Measurements from ENCODE around the gene JAK2.

JAK2 gene

DNA sequence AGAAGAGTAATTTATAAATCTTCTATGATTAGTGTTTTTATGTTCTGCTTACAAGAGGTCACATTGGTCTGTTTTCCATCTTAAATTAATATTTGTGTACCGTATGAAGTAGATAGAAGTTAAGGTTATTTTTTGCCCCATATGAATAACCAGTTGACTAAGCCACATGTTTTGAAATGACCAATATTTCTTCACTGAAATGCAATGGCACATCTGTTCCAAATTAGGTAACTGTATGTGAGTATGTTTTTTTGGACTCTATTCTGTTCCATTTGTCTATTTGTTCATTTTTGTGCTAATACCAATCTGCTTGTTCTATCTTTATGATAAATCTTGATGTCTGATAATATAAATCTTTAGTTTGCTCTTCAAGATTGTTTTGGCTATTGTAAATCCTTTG, 17.7 kb downstream of the JAK2 start:
- Histone ChIP-seq H3K56ac (ENCODE audit: low read length) (no peak overlapping the region), H3K79me2 (ENCODE audit: control insufficient read depth, insufficient read depth, low read length) (no peaks in the 10 kb centered on the region), H2BK5ac (ENCODE audit: low read length) (no peak overlapping the region), H4K5ac (ENCODE audit: low read length) (no peak overlapping the region), H3K27me3 (ENCODE audit: insufficient read depth, low read length, poor library complexity) (no peaks in the 10 kb centered on the region), H3K9ac (ENCODE audit: low read length) (no peak overlapping the region), H3K4me2 (ENCODE audit: low read length) (no peak overlapping the region), H2BK120ac (ENCODE audit: low read depth, low read length) (no peak overlapping the region), H3K4ac (ENCODE audit: low read depth, low read length) (no peak overlapping the region), H3K4me1 (ENCODE audit: control insufficient read depth, low read depth, low read length) (no peaks in the 10 kb centered on the region), H3K27ac (ENCODE audit: low read depth, low read length) (no peak overlapping the region), H2AK5ac (ENCODE audit: low read length) (no peak overlapping the region), H2BK15ac (replicated peaks; ENCODE audit: low read depth) (no peak overlapping the region), H3K23ac (ENCODE audit: low read length) (no peak overlapping the region), H3K18ac (ENCODE audit: low read length) (no peak overlapping the region), H3K36me3 (ENCODE audit: control insufficient read depth, insufficient read depth, low read length) (no peaks in the 10 kb centered on the region), H3K79me1 (ENCODE audit: low read length) (no peaks in the 10 kb centered on the region), H3K4me3 (ENCODE audit: low read length) (no peak overlapping the region), H4K8ac (ENCODE audit: low read depth, low read length) (no peak overlapping the region)
- no peak for DNase-seq
- no CpG with 5 or more reads among the region's 1 CpG for whole genome bisulfite sequencing (ENCODE audit: extremely low coverage, insufficient coverage, low lambda C conversion rate)

DNA sequence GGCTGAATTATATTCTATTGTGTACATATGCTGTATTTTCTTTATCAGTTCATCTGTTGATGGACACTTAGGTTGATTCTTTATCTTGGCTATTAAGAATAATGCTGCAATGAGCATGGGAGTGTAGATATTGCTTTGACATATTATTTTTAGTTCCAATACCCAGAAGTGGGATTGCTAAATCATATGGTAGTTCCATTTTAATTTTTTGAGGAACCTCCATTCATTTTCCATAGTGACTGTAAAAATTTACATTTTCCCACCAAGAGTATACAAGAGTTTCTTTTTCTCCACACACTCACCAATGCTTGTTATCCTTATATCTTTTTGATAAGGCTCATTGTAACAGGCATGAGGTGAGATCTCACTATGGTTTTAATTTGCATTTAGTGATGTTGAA, 19.4 kb downstream of the JAK2 start:
- H3K27ac ChIP-seq (ENCODE audit: low read depth, low read length) = no peak overlapping the region
- no peak for DNase-seq

DNA sequence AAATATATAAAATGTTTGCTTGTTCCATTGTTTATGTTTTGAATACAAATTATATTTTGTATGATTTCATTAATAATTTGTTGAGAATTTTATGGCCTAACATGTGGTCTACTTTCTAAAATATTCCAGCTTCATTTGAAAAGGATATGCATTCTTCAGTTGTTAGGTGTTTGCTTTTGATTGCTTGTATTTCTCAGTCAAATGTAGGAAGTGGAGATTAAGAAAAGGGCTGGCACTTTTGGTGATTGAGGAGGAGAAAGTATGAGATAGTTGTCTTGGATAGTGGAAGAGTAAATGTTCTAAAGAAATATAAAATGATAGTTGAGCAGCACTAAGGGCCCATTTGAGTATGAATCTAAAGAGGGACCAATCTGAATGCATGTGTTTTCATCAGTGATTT, 23.1 kb downstream of the JAK2 start:
- no peak overlapping the region for H3K9ac ChIP-seq (ENCODE audit: low read length)

More for the DNA sequence above, 19.4 kb downstream of the JAK2 start:
- no peak overlapping the region for H2AK5ac ChIP-seq (ENCODE audit: low read length)
- no peak overlapping the region for H2BK120ac ChIP-seq (ENCODE audit: low read depth, low read length)
- no peaks in the 10 kb centered on the region for H3K79me1 ChIP-seq (ENCODE audit: low read length)
- H3K23ac ChIP-seq (ENCODE audit: low read length) = no peak overlapping the region
- no peak overlapping the region for H4K8ac ChIP-seq (ENCODE audit: low read depth, low read length)
- H3K4me1 ChIP-seq (ENCODE audit: control insufficient read depth, low read depth, low read length) = no peaks in the 10 kb centered on the region
- no peak overlapping the region for H2BK15ac ChIP-seq (replicated peaks; ENCODE audit: low read depth)
- H3K4me2 ChIP-seq (ENCODE audit: low read length) = no peak overlapping the region
- H3K18ac ChIP-seq (ENCODE audit: low read length) = no peak overlapping the region
- no peak overlapping the region for H3K56ac ChIP-seq (ENCODE audit: low read length)
- no peak overlapping the region for H3K4me3 ChIP-seq (ENCODE audit: low read length)
- H2BK5ac ChIP-seq (ENCODE audit: low read length) = no peak overlapping the region
- no peak overlapping the region for H4K5ac ChIP-seq (ENCODE audit: low read length)
- no peaks in the 10 kb centered on the region for H3K36me3 ChIP-seq (ENCODE audit: control insufficient read depth, insufficient read depth, low read length)
- H3K27me3 ChIP-seq (ENCODE audit: insufficient read depth, low read length, poor library complexity) = no peaks in the 10 kb centered on the region
- no peaks in the 10 kb centered on the region for H3K79me2 ChIP-seq (ENCODE audit: control insufficient read depth, insufficient read depth, low read length)
- no peak overlapping the region for H3K9ac ChIP-seq (ENCODE audit: low read length)
- no peak overlapping the region for H3K4ac ChIP-seq (ENCODE audit: low read depth, low read length)

DNA sequence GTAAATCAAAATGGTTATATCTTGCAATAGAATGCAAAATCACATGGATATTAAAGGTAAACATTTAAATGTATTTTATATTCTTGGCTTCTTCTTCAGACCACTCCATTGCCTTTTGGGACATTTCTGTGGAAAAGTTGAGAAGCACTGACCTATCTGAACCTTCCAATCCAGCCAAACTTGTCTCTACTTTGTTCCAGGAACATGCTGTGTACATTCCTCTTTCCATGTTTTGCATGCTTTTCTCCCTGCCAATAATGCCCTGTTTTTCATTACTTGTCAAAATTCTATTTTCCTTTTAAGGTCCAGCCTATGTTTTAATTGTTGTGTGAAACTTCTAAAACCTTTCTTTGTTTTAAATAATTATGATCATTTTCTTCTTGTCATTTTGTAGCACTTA, 28.3 kb downstream of the JAK2 start:
- H3K4me1 ChIP-seq (ENCODE audit: control insufficient read depth, low read depth, low read length) = no peaks in the 10 kb centered on the region
- no peak overlapping the region for H3K18ac ChIP-seq (ENCODE audit: low read length)
- no peak overlapping the region for H2BK15ac ChIP-seq (replicated peaks; ENCODE audit: low read depth)
- no peaks in the 10 kb centered on the region for H3K79me1 ChIP-seq (ENCODE audit: low read length)
- H3K27me3 ChIP-seq (ENCODE audit: insufficient read depth, low read length, poor library complexity) = no peaks in the 10 kb centered on the region
- no peaks in the 10 kb centered on the region for H3K79me2 ChIP-seq (ENCODE audit: control insufficient read depth, insufficient read depth, low read length)
- no peak overlapping the region for H3K4me3 ChIP-seq (ENCODE audit: low read length)
- H3K4me2 ChIP-seq (ENCODE audit: low read length) = no peak overlapping the region
- H3K36me3 ChIP-seq (ENCODE audit: control insufficient read depth, insufficient read depth, low read length) = no peaks in the 10 kb centered on the region
- no peak for DNase-seq
- H2BK120ac ChIP-seq (ENCODE audit: low read depth, low read length) = no peak overlapping the region
- H3K9ac ChIP-seq (ENCODE audit: low read length) = no peak overlapping the region
- no peak overlapping the region for H2AK5ac ChIP-seq (ENCODE audit: low read length)
- no peak overlapping the region for H4K8ac ChIP-seq (ENCODE audit: low read depth, low read length)
- no peak overlapping the region for H4K5ac ChIP-seq (ENCODE audit: low read length)
- no peak overlapping the region for H3K27ac ChIP-seq (ENCODE audit: low read depth, low read length)
- no peak overlapping the region for H3K23ac ChIP-seq (ENCODE audit: low read length)
- H3K4ac ChIP-seq (ENCODE audit: low read depth, low read length) = no peak overlapping the region
- H3K56ac ChIP-seq (ENCODE audit: low read length) = no peak overlapping the region
- no peak overlapping the region for H2BK5ac ChIP-seq (ENCODE audit: low read length)

More for the DNA sequence above, 23.1 kb downstream of the JAK2 start:
- H2AK5ac ChIP-seq (ENCODE audit: low read length) = no peak overlapping the region
- H3K79me1 ChIP-seq (ENCODE audit: low read length) = no peaks in the 10 kb centered on the region
- no peak overlapping the region for H2BK5ac ChIP-seq (ENCODE audit: low read length)
- H3K36me3 ChIP-seq (ENCODE audit: control insufficient read depth, insufficient read depth, low read length) = no peaks in the 10 kb centered on the region
- no peak overlapping the region for H4K5ac ChIP-seq (ENCODE audit: low read length)
- no peak overlapping the region for H3K23ac ChIP-seq (ENCODE audit: low read length)
- H3K4me2 ChIP-seq (ENCODE audit: low read length) = no peak overlapping the region
- H3K27me3 ChIP-seq (ENCODE audit: insufficient read depth, low read length, poor library complexity) = no peaks in the 10 kb centered on the region
- H2BK120ac ChIP-seq (ENCODE audit: low read depth, low read length) = no peak overlapping the region
- no peak overlapping the region for H4K8ac ChIP-seq (ENCODE audit: low read depth, low read length)
- H2BK15ac ChIP-seq (replicated peaks; ENCODE audit: low read depth) = no peak overlapping the region
- no peaks in the 10 kb centered on the region for H3K79me2 ChIP-seq (ENCODE audit: control insufficient read depth, insufficient read depth, low read length)
- no peak overlapping the region for H3K4me3 ChIP-seq (ENCODE audit: low read length)
- H3K27ac ChIP-seq (ENCODE audit: low read depth, low read length) = no peak overlapping the region
- no peak overlapping the region for H3K18ac ChIP-seq (ENCODE audit: low read length)
- no peaks in the 10 kb centered on the region for H3K4me1 ChIP-seq (ENCODE audit: control insufficient read depth, low read depth, low read length)
- H3K4ac ChIP-seq (ENCODE audit: low read depth, low read length) = no peak overlapping the region
- no peak for DNase-seq
- H3K56ac ChIP-seq (ENCODE audit: low read length) = no peak overlapping the region

DNA sequence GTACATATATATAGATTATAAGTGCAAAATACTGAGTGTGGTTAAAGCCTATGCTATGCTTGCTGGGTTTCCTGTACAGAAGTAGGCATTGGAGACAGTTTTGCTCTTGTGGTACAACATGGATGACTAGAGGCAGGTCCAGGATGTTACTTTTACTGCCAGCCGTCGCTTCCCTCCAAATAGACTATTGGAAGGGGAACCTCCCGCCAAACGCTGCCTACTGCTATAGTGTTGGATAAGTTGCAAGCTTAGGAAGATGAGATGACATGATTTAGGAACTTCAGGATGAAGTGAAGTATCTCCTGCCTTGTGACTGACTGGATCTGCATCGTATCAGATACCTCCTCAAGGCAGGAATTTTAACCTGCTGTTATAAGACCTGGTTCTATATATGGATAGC, 30.9 kb downstream of the JAK2 start:
- Histone ChIP-seq H4K8ac (ENCODE audit: low read depth, low read length) (no peak overlapping the region), H3K79me1 (ENCODE audit: low read length) (no peaks in the 10 kb centered on the region), H3K36me3 (ENCODE audit: control insufficient read depth, insufficient read depth, low read length) (no peaks in the 10 kb centered on the region), H3K27ac (ENCODE audit: low read depth, low read length) (no peak overlapping the region), H2BK5ac (ENCODE audit: low read length) (no peak overlapping the region), H3K4me2 (ENCODE audit: low read length) (no peak overlapping the region), H2BK120ac (ENCODE audit: low read depth, low read length) (no peak overlapping the region), H3K79me2 (ENCODE audit: control insufficient read depth, insufficient read depth, low read length) (no peaks in the 10 kb centered on the region), H3K23ac (ENCODE audit: low read length) (no peak overlapping the region), H3K4me1 (ENCODE audit: control insufficient read depth, low read depth, low read length) (no peaks in the 10 kb centered on the region), H2AK5ac (ENCODE audit: low read length) (no peak overlapping the region), H3K4me3 (ENCODE audit: low read length) (no peak overlapping the region), H3K18ac (ENCODE audit: low read length) (no peak overlapping the region), H3K4ac (ENCODE audit: low read depth, low read length) (no peak overlapping the region), H4K5ac (ENCODE audit: low read length) (no peak overlapping the region), H3K27me3 (ENCODE audit: insufficient read depth, low read length, poor library complexity) (no peaks in the 10 kb centered on the region), H2BK15ac (replicated peaks; ENCODE audit: low read depth) (no peak overlapping the region), H3K56ac (ENCODE audit: low read length) (no peak overlapping the region), H3K9ac (ENCODE audit: low read length) (no peak overlapping the region)
- DNase-seq = no peak
- no CpG with 5 or more reads among the region's 5 CpGs for WGBS (ENCODE audit: extremely low coverage, insufficient coverage, low lambda C conversion rate)

DNA sequence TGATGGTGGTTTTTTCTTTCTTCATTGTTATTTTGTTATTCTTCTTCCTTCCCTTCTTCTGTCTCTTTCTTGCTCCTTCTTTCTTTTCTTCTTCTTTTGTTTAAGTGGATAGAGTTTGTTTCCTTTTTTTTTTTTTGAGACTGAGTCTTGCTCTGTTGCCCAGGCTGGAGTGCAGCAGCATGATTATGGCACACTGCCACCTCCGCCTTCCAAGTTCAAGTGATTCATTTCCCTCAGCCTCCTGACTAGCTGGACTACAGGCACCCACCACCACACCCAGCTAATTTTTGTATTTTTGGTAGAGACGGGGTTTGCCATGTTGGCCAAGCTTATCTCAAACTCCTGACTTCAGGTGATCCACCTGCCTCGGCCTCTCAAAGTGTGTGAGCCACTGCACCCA, 40.3 kb downstream of the JAK2 start:
- Histone ChIP-seq H3K4me2 (ENCODE audit: low read length) (no peak overlapping the region), H3K9ac (ENCODE audit: low read length) (no peak overlapping the region)
- no peak for DNase-seq

More for the DNA sequence above, 40.3 kb downstream of the JAK2 start:
- no CpG with 5 or more reads among the region's 3 CpGs for WGBS (ENCODE audit: extremely low coverage, insufficient coverage, low lambda C conversion rate)
- no peak overlapping the region for H3K18ac ChIP-seq (ENCODE audit: low read length)
- H3K36me3 ChIP-seq (ENCODE audit: control insufficient read depth, insufficient read depth, low read length) = no peaks in the 10 kb centered on the region
- H3K56ac ChIP-seq (ENCODE audit: low read length) = no peak overlapping the region
- H2BK15ac ChIP-seq (replicated peaks; ENCODE audit: low read depth) = no peak overlapping the region
- H4K5ac ChIP-seq (ENCODE audit: low read length) = no peak overlapping the region
- no peaks in the 10 kb centered on the region for H3K27me3 ChIP-seq (ENCODE audit: insufficient read depth, low read length, poor library complexity)
- H3K79me2 ChIP-seq (ENCODE audit: control insufficient read depth, insufficient read depth, low read length) = no peaks in the 10 kb centered on the region
- H4K8ac ChIP-seq (ENCODE audit: low read depth, low read length) = no peak overlapping the region
- H3K4ac ChIP-seq (ENCODE audit: low read depth, low read length) = no peak overlapping the region
- H3K27ac ChIP-seq (ENCODE audit: low read depth, low read length) = no peak overlapping the region
- H2BK120ac ChIP-seq (ENCODE audit: low read depth, low read length) = no peak overlapping the region
- no peaks in the 10 kb centered on the region for H3K4me1 ChIP-seq (ENCODE audit: control insufficient read depth, low read depth, low read length)
- no peaks in the 10 kb centered on the region for H3K79me1 ChIP-seq (ENCODE audit: low read length)
- H3K4me3 ChIP-seq (ENCODE audit: low read length) = no peak overlapping the region
- no peak overlapping the region for H3K23ac ChIP-seq (ENCODE audit: low read length)
- H2BK5ac ChIP-seq (ENCODE audit: low read length) = no peak overlapping the region
- H2AK5ac ChIP-seq (ENCODE audit: low read length) = no peak overlapping the region

Measured in mesendoderm (in vitro differentiated cells).